KG1 (cell line): ENCODE results near the gene RMRP.

Experiments
- DNase-seq: peaks from one replicate; lab custom pipeline; 2025; lab: John Stamatoyannopoulos, UW

The RMRP gene

GRCh38 chr9:35611230-35611797 is 46.5 kb downstream of the RMRP start:
- peak; percentile 11 for DNase-seq

GRCh38 chr9:35609820-35610163 is 48.0 kb downstream of the RMRP start:
- no peak for DNase-seq

DNA sequence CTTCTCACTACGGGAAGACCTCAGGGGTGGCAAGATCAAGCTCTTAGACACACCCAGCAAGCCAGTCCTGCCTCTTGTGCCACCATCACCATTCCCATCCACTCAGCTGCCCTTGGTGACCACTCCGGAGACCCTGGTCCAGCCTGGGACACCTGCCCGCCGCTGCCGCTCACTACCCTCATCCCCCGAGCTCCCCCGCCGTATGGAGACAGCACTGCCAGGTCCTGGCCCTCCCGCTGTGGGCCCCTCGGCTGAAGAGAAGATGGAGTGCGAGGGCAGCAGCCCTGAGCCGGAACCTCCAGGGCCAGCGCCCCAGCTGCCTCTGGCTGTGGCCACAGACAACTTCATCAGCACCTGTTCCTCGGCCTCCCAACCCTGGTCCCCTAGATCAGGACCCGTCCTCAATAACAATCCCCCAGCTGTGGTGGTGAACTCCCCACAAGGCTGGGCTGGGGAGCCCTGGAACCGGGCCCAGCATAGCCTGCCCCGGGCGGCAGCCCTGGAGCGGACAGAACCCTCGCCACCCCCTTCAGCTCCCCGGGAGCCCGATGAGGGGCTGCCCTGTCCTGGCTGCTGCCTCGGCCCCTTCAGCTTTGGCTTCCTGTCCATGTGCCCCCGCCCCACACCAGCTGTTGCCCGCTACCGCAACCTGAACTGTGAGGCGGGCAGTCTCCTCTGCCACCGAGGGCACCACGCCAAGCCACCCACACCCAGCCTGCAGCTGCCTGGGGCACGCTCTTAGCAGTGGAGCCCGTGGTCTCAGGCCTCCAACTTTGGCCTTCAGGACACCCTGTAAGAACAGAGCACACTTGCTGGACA is 48.6 kb downstream of the RMRP start:
- no peak for DNase-seq

GRCh38 chr9:35608221-35608620 is 49.6 kb downstream of the RMRP start:
- no peak for DNase-seq
